Sigmoid colon (tissue), 7 donors: ENCODE measurements around the gene KRTAP5-2. TPM values are rescaled to one million over a fixed set of nuclear protein-coding genes. Genes with fewer than 3 reads are reported as not detected.

Experiments
- DNase-seq: peaks from one replicate; pipeline ENCODE4 v3.0.0-alpha.2; 2019
- H3K27ac ChIP-seq, 4 donors: fragments of 200-600 bp; sonication (generic); one replicate each; pipeline ENCODE4 v1.5.1; 2016 to 2019; ENCODE audit warnings: mild to moderate bottlenecking in 1 of 4
- H3K27me3 ChIP-seq, 3 donors: fragments of 200-600 bp; sonication (generic); one replicate each; pipeline ENCODE4 v1.5.1; 2019; ENCODE audit warnings: mild to moderate bottlenecking in 1 of 3
- H3K36me3 ChIP-seq, 4 donors: fragments of 200-600 bp; sonication (generic); one replicate each; pipeline ENCODE4 v1.5.1; 2016 to 2019
- H3K4me1 ChIP-seq, 4 donors: fragments of 200-600 bp; sonication (generic); one replicate each; pipeline ENCODE4 v1.5.1; 2017 to 2019
- H3K4me3 ChIP-seq, 4 donors: fragments of 200-600 bp; sonication (generic); one replicate each; pipeline ENCODE4 v1.5.1; 2017 to 2019; ENCODE audit warnings: mild to moderate bottlenecking in 2 of 4, moderate library complexity in 1 of 4
- H3K9me3 ChIP-seq, 4 donors: fragments of 200-600 bp in 3 of 4; sonication (generic) in 3 of 4; one replicate each; pipeline versions ENCODE4 v1.5.1 to v1.6.1; 2013 to 2019
- CTCF ChIP-seq, 4 experiments: fragments of 450-650 bp in 3 of 4; fragments of 200-600 bp in 1 of 4; IDR thresholded peaks; one replicate each; pipeline ENCODE4 v1.5.1; 2016 to 2019; ENCODE audit warnings: antibody characterized with exemption in 4 of 4, mild to moderate bottlenecking in 3 of 4, moderate library complexity in 2 of 4
- EP300 ChIP-seq, 4 donors: sonication (generic); formaldehyde crosslinking; IDR thresholded peaks; one replicate each; pipeline ENCODE4 v1.6.1; 2017; ENCODE audit warnings: antibody characterized with exemption in 4 of 4
- POLR2A ChIP-seq, 2 donors: fragments of 450-650 bp; IDR thresholded peaks; one replicate each; pipeline ENCODE4 v1.6.1; 2016; ENCODE audit warnings: antibody characterized with exemption in 2 of 2, mild to moderate bottlenecking in 2 of 2, moderate library complexity in 2 of 2
- POLR2AphosphoS5 ChIP-seq, 4 donors: sonication (generic); formaldehyde crosslinking; IDR thresholded peaks; one replicate each; pipeline ENCODE4 v1.6.1; 2017; ENCODE audit warnings: antibody characterized with exemption in 4 of 4
- WGBS, 2 donors: extraction: QIAGEN DNeasy Blood & Tissue Kit; methylation state at CpG; one replicate each; pipeline ENCODE4 v1.1.7; 2013; 5-methylcytosine and 5-hydroxymethylcytosine counted together
- intact Hi-C: fragments of 100-400 bp; cut with DNase I; formaldehyde crosslinking; loops from one replicate; pipeline ENCODE4 v1.15.1; 2023
- polyA plus RNA-seq, 3 donors: library from polyadenylated mRNA; stranded (reverse); fragments of 200-250 nt; gene quantifications; one replicate each; pipeline ENCODE4 v1.2.3, GENCODE V29; 2013
- total RNA-seq, 4 donors: library from RNA; depleted of rRNA; stranded (reverse); fragments of >200 nt; gene quantifications; one replicate each; pipeline ENCODE4 v1.1.0, GENCODE V29; 2016
- donor health status: healthy with polysubstance abuse.
- donor health status: Bipolar disorder and iron deficiency.
- donor health status: healthy.

KRTAP5-2 gene
- total and polyA plus RNA-seq, 7 donors: 0.29 TPM; not detected in 6

GRCh38 chr11:1639102-1639620 lies 41.1 kb upstream of the KRTAP5-2 start:
- no peaks in the 10 kb centered on the region for H3K9me3 ChIP-seq
- no peak overlapping the region for H3K4me3 ChIP-seq
- TF ChIP-seq POLR2A (IDR thresholded peaks at IDR 0.05) (no peak), CTCF (IDR thresholded peaks at IDR 0.05) (no peak), POLR2AphosphoS5 (IDR thresholded peaks at IDR 0.05) (no peak), EP300 (IDR thresholded peaks at IDR 0.05) (no peak)
- intact Hi-C loops: no loop called here
- H3K27me3 ChIP-seq: peaks cover 0 to 35% (median 11%) of the 10 kb centered on the region in 3 donors
- H3K27ac ChIP-seq: no peak overlapping the region
- no peaks in the 10 kb centered on the region for H3K36me3 ChIP-seq
- DNase-seq: peak; percentile 43
- WGBS, 2 donors: 17 to 50% methylated on average over 18 of the region's 18 CpGs
- H3K4me1 ChIP-seq: no peaks in the 10 kb centered on the region

DNA sequence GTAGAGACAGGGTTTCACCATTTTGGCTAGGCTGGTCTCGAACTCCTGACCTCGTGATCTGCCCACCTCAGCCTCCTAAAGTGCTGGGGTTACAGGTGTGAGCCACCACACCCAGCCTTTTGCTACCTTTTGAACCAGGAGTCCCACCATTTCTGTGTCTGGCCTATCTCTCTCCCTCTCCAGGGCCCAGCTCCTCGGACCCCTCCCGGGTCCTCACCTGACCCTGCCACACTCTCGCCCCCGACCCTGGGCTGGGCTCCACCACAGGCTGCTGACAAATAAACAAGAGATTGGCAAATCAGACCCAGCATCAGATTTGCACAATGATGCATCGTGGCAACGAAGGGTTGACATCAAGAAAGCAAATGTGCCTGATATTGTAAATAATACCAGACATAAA lies 40.2 kb upstream of the KRTAP5-2 start:
- intact Hi-C loops: no loop called here
- no peak for TF ChIP-seq POLR2A (IDR thresholded peaks at IDR 0.05)
- TF ChIP-seq POLR2AphosphoS5 (IDR thresholded peaks at IDR 0.05): no peak
- TF ChIP-seq EP300 (IDR thresholded peaks at IDR 0.05): no peak
- no peak for TF ChIP-seq CTCF (IDR thresholded peaks at IDR 0.05)
- no peaks in the 10 kb centered on the region for H3K4me1 ChIP-seq
- 28 to 73% methylated on average over 8 of the region's 8 CpGs for WGBS, 2 donors
- DNase-seq: peak; percentile 37
- H3K4me3 ChIP-seq: no peak overlapping the region
- no peaks in the 10 kb centered on the region for H3K9me3 ChIP-seq
- no peaks in the 10 kb centered on the region for H3K36me3 ChIP-seq
- H3K27ac ChIP-seq: no peak overlapping the region
- H3K27me3 ChIP-seq: peaks cover 0 to 35% (median 11%) of the 10 kb centered on the region in 3 donors

DNA sequence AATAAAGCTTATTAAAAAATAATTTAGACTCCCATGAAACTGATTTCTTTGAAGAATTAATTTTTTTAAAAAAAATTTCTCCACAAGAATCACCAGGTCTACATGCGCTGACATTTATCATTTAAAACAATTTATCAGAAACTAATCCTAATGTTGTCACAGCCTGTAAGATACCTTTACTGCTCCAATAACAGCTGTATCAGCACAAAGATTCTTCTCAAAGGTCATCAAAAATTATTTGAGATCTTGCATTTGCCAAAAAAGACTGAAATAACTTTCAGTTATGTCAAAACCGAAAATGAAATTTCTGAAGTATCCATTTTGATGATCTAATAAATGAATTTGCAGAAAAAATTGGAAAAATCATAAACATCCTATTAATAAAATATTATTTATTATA lies 39.5 kb upstream of the KRTAP5-2 start:
- Histone ChIP-seq H3K27me3 (peaks cover 0 to 32% (median 12%) of the 10 kb centered on the region in 3 donors), H3K4me3 (no peak overlapping the region), H3K27ac (no peak overlapping the region)

DNA sequence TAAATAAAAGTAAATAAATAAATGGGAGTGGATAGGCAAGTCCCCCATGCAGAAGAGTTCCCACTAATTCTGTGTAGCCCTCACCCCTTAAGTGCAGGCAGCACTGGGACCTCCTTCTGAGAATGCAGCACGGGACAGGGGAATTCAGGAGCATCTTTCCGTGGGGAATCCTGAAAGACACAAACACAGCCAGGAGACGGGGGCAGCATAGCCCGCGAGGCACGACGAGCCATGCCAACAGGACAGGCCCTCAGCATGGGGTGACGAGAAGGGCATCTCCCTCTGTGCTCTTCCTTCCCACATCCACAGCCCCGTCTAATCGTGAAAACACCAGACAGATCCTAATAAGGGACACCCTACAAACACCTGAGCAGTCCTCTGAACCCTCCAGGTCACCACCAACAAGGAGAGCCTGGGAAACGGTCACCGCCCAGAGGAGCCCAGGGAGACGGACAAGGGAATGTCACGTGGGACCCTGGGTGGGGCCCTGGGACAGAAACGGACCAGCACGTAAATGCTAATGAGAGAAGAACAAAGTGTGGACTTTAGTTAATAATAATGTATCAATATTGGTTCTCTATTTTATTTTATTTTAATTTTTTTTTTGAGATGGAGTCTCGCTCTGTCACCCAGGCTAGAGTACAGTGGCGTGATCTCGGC lies 38.3 kb upstream of the KRTAP5-2 start:
- no peak overlapping the region for H3K4me3 ChIP-seq
- peaks cover 0 to 43% (median 24%) of the 10 kb centered on the region in 3 donors for H3K27me3 ChIP-seq
- no peak overlapping the region for H3K27ac ChIP-seq
- peak; percentile 56 for DNase-seq
- no peaks in the 10 kb centered on the region for H3K36me3 ChIP-seq
- intact Hi-C loops: no loop called here
- H3K4me1 ChIP-seq: no peaks in the 10 kb centered on the region
- no peak for TF ChIP-seq POLR2AphosphoS5 (IDR thresholded peaks at IDR 0.05)
- TF ChIP-seq EP300 (IDR thresholded peaks at IDR 0.05): no peak
- no peak for TF ChIP-seq CTCF (IDR thresholded peaks at IDR 0.05)
- TF ChIP-seq POLR2A (IDR thresholded peaks at IDR 0.05): no peak
- no peaks in the 10 kb centered on the region for H3K9me3 ChIP-seq
- WGBS, 2 donors: 87 to 89% methylated on average over 19 of the region's 19 CpGs

More for the DNA sequence above, 39.5 kb upstream of the KRTAP5-2 start:
- 94 to 95% methylated on average over 2 of the region's 2 CpGs for WGBS, 2 donors
- TF ChIP-seq POLR2A (IDR thresholded peaks at IDR 0.05): no peak
- TF ChIP-seq POLR2AphosphoS5 (IDR thresholded peaks at IDR 0.05): no peak
- TF ChIP-seq EP300 (IDR thresholded peaks at IDR 0.05): no peak
- no peak for TF ChIP-seq CTCF (IDR thresholded peaks at IDR 0.05)
- no peaks in the 10 kb centered on the region for H3K4me1 ChIP-seq
- no peak for DNase-seq
- H3K9me3 ChIP-seq: no peaks in the 10 kb centered on the region
- no peaks in the 10 kb centered on the region for H3K36me3 ChIP-seq
- intact Hi-C loops: no loop called here
